GM19438 (cell line): ENCODE results near the gene SERINC3.

Experiments used
- ATAC-seq: cut with Tn5 transposase; IDR thresholded peaks from one replicate; pipeline ENCODE4 v1.9.1; 2021; ENCODE audit warnings: low read depth; ENCODE audit not compliant: unreplicated experiment

Gene SERINC3

DNA sequence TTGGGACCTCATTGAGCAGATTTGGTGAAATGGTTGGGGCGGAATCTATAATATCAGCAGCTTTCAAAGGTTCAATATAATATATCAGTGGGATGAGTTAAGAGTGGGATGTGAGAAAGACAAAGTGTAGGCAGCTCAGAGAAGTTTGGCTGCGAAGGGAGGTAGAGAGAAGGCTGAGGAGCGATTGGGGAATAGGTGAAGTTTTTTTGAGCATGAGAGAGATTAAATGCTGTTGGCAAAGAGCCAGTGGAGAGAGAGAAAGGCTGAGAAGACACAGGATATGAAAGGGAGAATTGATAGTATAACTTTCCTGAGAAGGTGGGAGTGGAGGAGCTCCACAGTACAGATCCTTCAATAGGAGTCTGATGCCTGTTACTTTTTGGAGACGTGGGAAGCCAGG is 12.1 kb upstream of the SERINC3 start:
- ATAC-seq: no peak

DNA sequence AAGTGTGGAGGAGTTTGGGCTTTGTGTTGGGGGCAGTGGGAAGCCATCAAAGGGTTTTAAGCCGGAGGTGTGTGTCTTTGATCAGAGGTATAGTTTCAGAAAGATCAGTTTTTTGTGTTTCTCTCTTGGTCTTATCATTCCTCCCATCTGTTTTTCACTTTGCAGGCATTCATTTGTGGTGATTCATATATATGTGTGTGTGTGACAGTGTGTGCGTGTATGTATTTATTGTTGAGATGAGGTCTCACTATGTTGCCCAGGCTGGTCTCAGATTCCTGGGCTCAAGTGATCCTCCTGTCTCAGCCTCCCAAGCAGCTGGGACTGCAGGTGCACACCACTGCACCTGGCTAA is 11.1 kb upstream of the SERINC3 start:
- ATAC-seq: no peak

DNA sequence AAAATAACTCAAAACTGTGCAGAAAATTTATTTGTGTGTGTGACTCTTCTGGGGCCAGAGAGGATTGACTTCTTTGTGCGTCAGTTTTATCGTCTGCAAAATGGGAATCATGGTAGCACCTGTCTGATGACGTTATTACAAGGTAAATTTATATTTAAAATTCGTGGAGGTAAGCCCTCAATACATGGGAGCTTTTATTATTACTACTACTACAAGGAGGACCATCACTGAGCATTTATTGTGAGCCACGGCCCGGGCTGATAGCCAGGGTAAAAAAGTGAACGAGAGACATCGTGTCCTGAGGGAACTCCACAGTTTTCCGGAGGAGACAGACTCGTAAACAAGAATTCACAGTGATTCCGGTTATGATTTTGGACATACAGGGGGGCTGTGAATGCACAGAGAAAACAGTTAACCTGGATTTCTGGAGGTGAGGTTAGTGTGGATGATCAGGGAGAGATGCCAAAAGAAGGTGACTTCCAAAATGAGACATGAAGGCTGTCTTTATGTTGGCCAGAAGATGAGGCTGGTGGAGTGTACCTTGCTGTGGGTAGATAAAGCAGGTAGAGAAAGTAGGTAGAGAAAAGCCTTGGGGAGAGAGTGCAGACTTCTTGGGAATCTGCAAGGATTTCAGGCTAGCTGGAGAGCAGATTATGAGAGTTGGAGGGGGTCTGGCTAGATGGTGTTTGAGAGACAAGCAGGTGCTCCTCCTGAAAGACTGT is 10.6 kb upstream of the SERINC3 start:
- ATAC-seq: no peak

DNA sequence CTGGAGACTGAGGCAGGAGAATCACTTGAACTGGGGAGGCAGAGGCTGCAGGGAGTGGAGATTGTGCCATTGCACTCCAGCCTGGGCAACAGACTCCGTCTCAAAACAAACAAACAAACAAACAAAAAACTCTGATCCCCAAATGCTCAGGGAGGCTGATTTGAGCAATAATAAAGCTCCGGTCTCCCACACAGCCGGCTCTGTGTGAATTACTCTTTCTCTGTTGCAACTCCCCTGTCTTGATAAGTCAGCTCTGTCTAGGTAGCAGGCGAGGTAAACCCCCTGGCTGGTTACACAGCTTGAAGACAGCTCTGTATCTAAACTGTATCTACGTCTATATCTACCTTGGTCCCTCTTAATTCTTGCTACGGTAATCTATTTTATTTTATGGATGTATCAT is 6.4 kb upstream of the SERINC3 start:
- no peak for ATAC-seq

DNA sequence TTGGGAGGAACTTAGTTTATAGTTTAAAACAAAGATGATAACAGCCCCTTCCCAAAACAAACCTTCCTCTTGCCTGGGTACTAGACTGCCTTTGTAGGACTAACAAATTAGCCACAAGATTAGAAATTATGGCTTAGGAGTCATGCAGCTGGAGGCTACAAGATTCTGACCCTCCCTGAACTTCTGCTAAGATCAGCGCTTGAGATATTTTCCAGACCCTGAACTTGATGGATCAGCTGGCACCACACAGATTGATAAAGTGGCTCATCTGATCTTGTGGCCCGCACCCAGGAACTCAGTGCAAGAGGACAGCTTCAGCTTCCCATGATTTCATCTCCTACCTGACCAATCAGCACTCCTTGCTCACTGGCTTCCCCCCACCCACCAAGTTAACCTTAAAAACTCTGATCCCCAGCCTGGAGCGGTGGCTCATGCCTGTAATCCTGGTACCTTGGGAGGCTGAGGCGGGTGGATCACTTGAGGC is 5.9 kb upstream of the SERINC3 start:
- no peak for ATAC-seq

DNA sequence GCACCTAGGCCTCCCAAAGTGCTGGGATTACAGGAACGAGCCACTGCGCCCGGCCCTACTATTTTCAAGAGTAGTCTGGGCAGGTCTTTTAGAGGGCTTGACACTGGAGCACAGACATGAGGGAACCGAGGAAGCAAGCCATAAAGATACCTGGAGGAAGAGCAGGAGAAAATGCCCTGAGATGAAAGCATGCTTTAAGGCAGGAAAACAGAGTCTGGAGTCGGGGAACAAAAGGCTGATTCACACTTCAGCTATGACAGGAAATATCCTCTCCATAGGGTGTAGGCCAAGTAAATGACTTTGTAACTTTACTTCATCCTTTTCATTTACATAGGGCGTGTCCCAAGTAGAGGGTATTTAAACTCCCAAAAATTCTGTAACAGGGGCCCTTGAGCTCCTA is 4.3 kb upstream of the SERINC3 start:
- no peak for ATAC-seq

DNA sequence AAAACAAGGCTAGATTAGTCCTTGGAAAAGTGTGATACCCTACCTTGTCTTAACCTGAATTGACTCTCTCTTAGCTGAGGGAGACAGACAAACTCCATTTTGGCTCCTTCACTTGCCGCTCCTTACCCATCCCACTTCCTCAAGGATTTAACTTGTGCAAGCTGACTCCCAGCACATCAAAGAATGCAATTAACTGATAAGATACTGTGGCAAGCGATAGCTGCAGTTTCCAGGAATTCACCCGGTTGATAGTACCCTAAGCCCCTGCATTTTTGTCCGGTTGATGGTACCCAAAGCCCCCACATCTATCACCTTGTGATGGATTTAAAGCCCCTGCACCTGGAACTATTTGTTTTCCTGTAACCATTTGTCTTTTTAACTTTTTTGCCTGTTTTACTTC is 1.9 kb upstream of the SERINC3 start:
- no peak for ATAC-seq

DNA sequence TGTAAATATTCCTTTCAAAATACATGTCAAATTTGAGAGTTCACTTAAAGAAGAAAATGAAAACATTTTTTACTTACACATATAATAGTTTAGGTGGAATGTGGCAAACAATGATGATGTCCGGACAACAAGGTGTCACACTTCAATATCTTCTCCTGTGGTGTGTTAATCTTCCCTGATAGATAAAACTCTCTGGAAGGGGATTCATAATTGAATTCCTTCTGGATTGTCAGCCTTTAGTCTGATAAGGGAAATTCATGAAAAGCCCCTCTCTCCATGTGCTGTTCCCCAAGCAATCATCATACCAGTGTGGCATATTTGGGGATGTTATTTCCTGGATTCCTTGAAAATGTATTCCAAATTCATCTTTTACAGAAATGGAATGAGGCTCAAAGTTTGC is 971 bp upstream of the SERINC3 start:
- ATAC-seq: no peak

DNA sequence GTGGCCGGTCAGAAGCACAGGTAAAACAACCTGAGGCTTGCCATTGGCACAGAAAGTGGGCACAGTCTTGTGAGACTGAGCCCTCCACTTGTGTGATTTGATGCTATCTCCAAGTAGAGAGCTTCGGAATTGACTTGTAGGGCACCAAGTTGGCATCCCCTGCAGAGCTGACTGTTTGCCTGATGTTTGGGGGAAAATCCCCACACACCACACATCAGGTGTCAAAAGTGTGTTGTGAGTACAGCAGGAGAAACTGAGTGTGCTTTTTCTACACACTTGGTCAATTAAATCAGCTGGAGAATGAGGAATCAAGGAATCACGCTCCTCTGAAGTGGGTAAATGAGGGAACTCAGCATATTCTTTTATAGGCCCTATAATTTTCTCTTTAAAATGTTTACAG is 989 bp downstream of the SERINC3 start:
- ATAC-seq: no peak

DNA sequence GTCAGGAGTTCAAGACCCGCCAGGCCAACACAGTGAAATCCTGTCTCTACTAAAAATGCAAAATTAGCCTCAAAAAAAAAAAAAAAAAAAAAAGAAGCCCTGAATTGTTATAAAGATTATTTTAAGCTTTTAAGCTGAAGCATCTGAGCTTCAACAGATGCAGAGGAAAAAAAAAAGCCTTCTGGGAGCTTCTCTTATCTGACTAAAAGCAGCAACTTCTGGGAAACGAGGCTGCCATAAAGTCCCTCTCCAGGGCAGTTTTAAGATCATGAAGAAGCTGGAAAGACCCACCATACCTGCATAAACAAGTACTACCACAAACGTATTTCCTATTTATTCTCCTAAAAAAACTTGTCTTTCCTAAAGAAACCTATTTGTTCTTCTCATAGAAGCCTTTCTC is 3.6 kb downstream of the SERINC3 start:
- ATAC-seq: no peak

DNA sequence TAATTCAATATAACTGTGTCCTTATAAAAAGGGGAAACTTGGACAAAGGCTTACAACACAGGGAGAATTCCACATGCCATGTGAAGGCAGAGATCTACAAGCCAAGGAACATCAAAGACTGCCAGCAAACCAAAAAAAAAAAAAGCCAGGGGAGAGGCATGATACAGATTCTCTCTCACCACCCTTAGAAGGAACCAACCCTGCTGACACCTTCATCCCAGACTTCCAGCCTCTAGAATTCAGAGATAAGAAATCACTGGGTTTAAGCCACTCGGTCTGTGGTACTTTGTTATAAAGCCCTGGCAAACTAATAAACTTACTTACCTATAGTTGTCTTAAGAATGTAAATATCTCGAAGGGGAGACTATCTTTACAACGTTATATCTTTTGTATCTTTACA is 4.4 kb downstream of the SERINC3 start:
- no peak for ATAC-seq

DNA sequence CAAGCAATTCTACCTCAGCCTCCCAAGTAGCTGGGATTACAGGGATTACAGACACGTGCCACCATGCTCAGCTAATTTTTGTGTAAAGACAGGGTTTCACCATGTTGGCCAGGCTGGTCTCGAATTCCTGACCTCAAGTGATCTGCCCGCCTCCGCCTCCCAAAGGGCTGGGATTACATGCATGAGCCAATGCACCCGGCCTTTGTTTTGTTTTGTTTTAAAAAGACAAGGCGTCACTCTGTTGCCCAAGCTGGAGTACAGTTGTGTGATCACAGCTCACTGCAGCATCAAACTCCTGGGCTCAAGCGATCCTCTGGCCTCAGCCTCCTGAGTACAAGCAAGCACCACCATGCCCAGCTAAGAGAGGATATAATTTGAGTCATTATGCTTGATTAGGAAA is 5.4 kb downstream of the SERINC3 start:
- no peak for ATAC-seq

DNA sequence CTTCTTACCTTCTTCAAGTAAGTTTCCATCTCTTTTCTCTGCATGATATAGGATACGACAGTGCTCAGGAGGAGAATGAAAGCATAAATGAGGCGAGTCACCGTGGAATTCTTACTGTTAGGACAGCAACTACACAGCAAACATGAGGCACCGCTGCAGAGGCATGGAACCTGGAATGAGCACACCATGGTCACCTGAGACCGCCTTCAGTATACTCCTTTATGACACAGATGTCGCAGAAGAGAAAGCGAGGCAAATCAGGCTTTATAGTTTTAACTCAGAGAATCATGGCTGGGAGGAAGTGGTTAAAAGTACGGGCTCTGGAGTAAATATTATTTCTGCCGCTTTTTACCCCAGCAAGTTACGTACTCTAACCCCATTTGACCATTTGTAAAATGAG is 8.0 kb downstream of the SERINC3 start:
- no peak for ATAC-seq

DNA sequence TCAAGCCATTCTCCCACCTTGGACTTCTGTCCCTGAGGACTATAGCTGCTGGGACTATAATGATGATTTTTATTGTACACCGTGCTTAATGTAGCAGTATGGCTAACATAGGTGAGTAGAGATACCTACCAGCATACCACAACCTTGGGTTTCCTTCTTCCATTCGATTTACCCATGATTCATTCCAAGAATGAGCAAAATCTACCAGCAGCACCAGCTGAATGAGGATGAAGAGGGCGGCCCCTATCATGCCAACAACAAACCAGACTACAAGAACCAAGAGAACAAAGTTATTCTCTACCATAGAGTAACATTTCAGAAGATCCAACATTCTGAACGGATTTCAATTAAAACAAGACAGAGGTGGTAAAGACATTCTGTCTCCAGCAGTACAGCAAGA is 12.1 kb downstream of the SERINC3 start:
- no peak for ATAC-seq

DNA sequence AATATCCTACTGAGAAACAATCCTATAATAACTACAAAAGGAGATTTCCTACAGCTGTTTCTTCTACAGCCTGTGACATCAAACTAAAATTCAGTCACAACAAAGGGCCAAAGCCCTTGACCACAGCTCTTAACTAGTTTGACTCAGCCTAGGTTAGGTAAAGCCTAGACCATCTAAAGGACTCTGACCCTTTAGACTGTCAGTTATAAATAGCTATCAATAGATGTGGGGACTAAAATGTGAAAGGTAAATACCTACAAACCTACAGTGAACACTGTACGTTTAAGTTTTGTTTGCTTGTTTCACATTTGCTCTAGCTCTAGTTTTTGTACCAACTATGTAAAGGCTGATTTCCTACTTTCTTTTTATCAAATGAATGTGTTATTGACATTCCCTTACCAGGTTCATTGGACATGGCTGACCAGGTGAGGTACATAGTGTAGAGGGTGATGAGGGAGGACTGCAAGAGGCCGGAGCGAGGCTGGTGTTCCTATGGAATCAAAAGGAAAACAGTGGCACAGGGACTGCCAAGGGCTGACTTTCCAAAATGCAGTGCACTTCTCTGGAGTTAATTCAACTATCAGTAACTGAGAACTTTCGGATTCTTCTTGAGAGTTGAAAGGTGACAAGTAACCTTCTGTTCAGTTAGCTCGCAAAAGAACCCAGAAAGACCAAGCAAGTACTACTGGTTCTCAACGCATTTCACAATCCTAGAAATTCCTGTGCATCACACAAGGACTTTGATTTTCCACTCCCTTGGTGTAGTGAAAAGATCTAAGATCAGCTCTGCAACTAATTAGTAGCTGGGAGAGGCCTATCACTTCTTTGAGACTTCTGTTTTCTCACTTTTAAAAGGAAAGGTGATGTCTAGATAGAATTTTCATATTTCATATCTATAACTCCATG is 17.2 kb downstream of the SERINC3 start:
- no peak for ATAC-seq

DNA sequence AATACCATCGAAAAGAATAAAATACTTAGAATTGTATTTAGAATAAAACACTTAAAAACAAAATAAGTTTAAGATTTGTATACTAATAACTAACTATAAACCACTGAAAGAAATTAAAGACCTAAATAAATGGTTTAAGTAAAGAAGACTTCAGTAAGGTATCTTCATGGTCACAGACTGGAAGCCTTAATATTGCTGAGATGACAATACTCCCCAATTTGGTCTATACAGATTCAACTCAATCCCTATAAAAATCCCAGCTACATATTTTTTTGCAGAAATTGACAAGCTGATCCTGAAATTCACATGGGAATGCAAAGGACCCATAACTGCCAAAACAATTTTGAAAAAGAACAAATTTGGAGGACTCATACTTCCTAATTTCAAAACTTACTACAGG is 18.9 kb downstream of the SERINC3 start:
- ATAC-seq: no peak

DNA sequence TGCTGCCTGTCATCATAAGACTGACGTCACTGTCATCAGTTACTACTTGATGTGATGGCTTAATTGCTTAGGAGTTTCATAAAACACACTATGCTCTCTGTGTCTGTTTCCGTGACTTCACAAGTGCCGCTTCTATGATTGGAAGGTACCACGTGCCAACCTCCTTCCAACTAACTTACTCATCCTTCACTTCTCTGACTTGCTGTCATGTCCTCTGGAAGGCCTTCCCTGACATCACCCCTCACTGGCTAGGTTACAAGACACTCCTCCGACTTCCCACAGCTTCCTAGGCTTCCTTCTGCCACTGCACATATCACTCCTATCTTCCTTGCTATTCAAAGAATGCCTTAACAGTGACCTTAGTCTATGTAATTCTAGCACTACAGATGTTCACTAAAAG is 20.4 kb downstream of the SERINC3 start:
- ATAC-seq: no peak

DNA sequence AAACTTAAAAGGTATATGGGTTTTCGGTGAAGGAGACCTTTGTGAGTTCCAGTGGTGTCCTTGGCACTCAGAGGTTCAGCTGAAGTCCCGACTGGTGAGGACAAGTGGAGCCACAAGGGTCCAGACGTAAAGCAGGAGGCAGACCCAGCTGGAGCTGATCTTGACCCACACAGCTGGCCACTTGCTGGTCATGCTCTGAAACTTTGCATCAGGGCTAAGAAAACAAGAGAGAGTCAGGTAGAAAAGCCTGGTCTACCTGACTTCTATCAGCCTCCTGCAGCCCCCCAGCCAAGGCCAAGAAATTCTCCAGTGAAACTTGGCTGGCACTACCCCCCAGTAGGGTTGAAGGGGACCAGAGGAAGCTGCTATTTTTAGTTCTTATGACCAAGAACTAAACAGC is 21.6 kb downstream of the SERINC3 start:
- ATAC-seq: no peak

DNA sequence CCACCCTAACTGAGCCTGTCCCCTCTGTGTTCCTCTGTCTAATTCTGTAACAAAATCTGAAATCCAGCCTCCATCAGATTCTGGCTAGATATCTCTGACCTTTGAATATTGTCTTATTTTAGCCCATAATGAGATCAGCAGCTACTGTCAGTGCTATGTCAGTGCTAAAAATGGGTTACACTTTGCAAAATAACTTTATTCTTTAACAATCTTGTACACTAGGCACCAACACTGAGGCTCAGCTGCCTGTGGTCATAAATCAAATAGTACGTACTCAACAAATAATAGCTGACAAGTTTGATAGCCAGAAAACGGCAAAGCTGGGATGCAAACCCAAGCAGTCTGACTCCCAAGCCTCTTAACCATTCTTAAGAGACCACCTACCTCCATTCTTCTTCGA is 24.1 kb downstream of the SERINC3 start:
- ATAC-seq: no peak

DNA sequence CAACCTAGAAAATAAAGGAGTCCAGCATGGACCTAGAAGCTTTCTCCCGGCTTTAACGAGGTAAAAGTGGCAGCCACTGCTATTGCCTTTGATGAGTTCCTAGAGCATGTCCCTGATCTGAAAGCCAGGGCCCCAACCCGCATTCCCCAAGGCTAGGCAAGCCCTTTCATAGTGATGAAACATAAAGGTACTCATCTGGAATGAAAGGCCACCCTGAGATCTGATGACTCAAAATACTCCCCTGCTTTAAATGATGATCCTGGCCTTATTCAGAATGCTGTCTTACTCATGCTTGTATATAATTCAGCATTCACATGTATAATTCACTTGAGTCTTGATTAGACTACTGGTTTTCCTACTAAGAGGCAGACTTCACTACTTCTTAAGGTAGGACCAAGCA is 24.9 kb downstream of the SERINC3 start:
- ATAC-seq: no peak

DNA sequence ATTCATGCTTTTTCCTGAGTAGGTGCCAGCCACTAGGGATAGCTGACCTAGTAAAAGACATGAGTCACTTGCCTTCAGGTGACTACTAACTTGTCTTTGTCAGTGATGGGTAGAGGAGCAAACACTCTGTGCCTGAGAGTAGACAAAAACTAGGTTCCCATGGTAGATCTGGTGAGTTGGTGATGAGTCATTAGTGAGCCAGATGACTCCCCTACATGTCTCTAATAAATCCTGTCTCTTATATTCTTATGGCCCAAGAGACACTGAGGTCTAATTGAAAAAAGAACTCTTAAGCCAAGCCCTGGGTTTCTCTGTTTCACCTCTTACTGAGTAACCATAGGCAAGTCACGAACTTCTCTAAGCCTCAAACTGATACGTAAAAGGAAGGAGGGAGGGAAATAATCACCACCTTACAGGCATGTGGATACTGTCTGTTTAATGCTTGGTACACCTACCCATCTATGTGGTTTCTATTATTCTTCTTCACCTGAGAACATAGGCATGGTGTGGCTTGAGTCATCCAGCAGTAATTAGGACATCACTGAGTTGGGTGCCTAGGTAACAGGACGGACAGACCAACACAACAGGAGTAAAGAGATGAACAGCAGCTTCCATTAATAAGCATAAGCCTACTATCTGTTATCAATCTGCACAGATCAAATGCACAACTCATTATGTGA is 25.9 kb downstream of the SERINC3 start:
- ATAC-seq: no peak
